ENCODE data around the gene NYAP1. TPM values are rescaled to one million over a fixed set of nuclear protein-coding genes. Genes with fewer than 3 reads are reported as not detected.

Gene NYAP1
- total RNA-seq, 4 donors from 2014 or later, result 8.8 to 21.3 (median 11.4) TPM

- Histone ChIP-seq H3K4me3 (peak within 1 kb of the TSS; percentile 84 to 99 (median 92)), H3K9me3 (no peaks in the 10 kb centered on the region), H3K27ac (peak within 1 kb of the TSS; percentile 88 to 98 (median 94)), H3K27me3 (no peaks in the 10 kb centered on the region), H3K36me3 (peaks cover 0 to 20% (median 0%) of the 10 kb centered on the region in 3 donors), H3K4me1 (peaks cover 0 to 70% (median 49%) of the 10 kb centered on the region in 4 donors)
- WGBS, 2 donors, result 0 to 1% methylated on average over 16 to 25 of the region's 27 CpGs
- TF ChIP-seq POLR2A (IDR thresholded peaks at IDR 0.05) (peak; percentile 77 to 95), EP300 (IDR thresholded peaks at IDR 0.05) (peak; percentile 68 to 98)
- TF ChIP-seq, protein P1, sequence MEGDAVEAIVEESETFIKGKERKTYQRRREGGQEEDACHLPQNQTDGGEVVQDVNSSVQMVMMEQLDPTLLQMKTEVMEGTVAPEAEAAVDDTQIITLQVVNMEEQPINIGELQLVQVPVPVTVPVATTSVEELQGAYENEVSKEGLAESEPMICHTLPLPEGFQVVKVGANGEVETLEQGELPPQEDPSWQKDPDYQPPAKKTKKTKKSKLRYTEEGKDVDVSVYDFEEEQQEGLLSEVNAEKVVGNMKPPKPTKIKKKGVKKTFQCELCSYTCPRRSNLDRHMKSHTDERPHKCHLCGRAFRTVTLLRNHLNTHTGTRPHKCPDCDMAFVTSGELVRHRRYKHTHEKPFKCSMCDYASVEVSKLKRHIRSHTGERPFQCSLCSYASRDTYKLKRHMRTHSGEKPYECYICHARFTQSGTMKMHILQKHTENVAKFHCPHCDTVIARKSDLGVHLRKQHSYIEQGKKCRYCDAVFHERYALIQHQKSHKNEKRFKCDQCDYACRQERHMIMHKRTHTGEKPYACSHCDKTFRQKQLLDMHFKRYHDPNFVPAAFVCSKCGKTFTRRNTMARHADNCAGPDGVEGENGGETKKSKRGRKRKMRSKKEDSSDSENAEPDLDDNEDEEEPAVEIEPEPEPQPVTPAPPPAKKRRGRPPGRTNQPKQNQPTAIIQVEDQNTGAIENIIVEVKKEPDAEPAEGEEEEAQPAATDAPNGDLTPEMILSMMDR (IDR thresholded peaks at IDR 0.05), result peak in 1 of 5 experiments; percentile 39
- peak; percentile 91 to 95 for DNase-seq (ENCODE audit: low spot score in 2 of 2)
Observed at GRCh38 chr7:100478958-100479660, 4.6 kb upstream of the NYAP1 start, which contains the start of gene TSC22D4. Gene TSC22D4 (minus strand): TSS chr7:100479214. CDS start chr7:100478038, 1,176 bp downstream.

GRCh38 chr7:100481466-100481865 is 2.3 kb upstream of the NYAP1 start:
- WGBS, 2 donors, result 65 to 79% methylated on average over 1 of the region's 1 CpG
- Histone ChIP-seq H3K4me3 (no peak overlapping the region), H3K36me3 (peaks cover 0 to 11% (median 0%) of the 10 kb centered on the region in 3 donors), H3K9me3 (no peaks in the 10 kb centered on the region), H3K27ac (peak overlapping the region in 1 of 4 donors; percentile 25), H3K27me3 (no peaks in the 10 kb centered on the region), H3K4me1 (peaks cover 0 to 67% (median 33%) of the 10 kb centered on the region in 4 donors)
- no peak for DNase-seq (ENCODE audit: low spot score in 2 of 2)
- TF ChIP-seq EP300 (IDR thresholded peaks at IDR 0.05) (no peak), POLR2A (IDR thresholded peaks at IDR 0.05) (no peak)
- TF ChIP-seq, protein P1 (IDR thresholded peaks at IDR 0.05), result no peak

- Histone ChIP-seq H3K27ac (peak overlapping the region; percentile 49 to 93 (median 72)), H3K4me1 (peaks cover 0 to 63% (median 21%) of the 10 kb centered on the region in 4 donors), H3K36me3 (peaks cover 0 to 4% (median 0%) of the 10 kb centered on the region in 3 donors), H3K9me3 (no peaks in the 10 kb centered on the region), H3K4me3 (peak overlapping the region; percentile 29 to 78 (median 48)), H3K27me3 (no peaks in the 10 kb centered on the region)
- no peak for DNase-seq (ENCODE audit: low spot score in 2 of 2)
- 41 to 43% methylated on average over 14 of the region's 14 CpGs for WGBS, 2 donors
- TF ChIP-seq, protein P1 (IDR thresholded peaks at IDR 0.05), result no peak
- TF ChIP-seq POLR2A (IDR thresholded peaks at IDR 0.05) (no peak), EP300 (IDR thresholded peaks at IDR 0.05) (no peak)
Observed at GRCh38 chr7:100482728-100483089, 1.0 kb upstream of the NYAP1 start.

GRCh38 chr7:100483090-100483721 is 521 bp upstream of the NYAP1 start:
- Histone ChIP-seq H3K27ac (peak overlapping the region; percentile 72 to 93 (median 78)), H3K27me3 (no peaks in the 10 kb centered on the region), H3K4me3 (peak overlapping the region; percentile 29 to 78 (median 48)), H3K36me3 (peaks cover 0 to 9% (median 0%) of the 10 kb centered on the region in 3 donors), H3K9me3 (no peaks in the 10 kb centered on the region), H3K4me1 (peaks cover 0 to 62% (median 20%) of the 10 kb centered on the region in 4 donors)
- WGBS, 2 donors, result 0 to 1% methylated on average over 20 to 23 of the region's 79 CpGs
- DNase-seq (ENCODE audit: low spot score in 2 of 2), result peak in 1 of 2 donors; percentile 42
- TF ChIP-seq, protein P1 (IDR thresholded peaks at IDR 0.05), result peak; percentile 94 to 100 (median 100)
- TF ChIP-seq EP300 (IDR thresholded peaks at IDR 0.05), result no peak

GRCh38 chr7:100484673-100485045 is 932 bp downstream of the NYAP1 start:
- Histone ChIP-seq H3K9me3 (no peaks in the 10 kb centered on the region), H3K27me3 (no peaks in the 10 kb centered on the region), H3K4me3 (peak overlapping the region in 2 of 4 donors; percentile 42 to 78), H3K4me1 (peaks cover 0 to 62% (median 17%) of the 10 kb centered on the region in 4 donors), H3K27ac (peak overlapping the region; percentile 72 to 93 (median 78)), H3K36me3 (peaks cover 0 to 21% (median 0%) of the 10 kb centered on the region in 3 donors)
- TF ChIP-seq POLR2A (IDR thresholded peaks at IDR 0.05) (no peak), EP300 (IDR thresholded peaks at IDR 0.05) (no peak)
- 70% methylated on average over 6 of the region's 6 CpGs for WGBS, 2 donors
- no peak for DNase-seq (ENCODE audit: low spot score in 2 of 2)
